Stimulated activated CD4-positive, alpha-beta T cell treated with anti-CD3 and anti-CD28 coated beads, Interleukin-15, amount 100 ng/mL, for 48 hours (primary cell): ENCODE measurements around the gene ZMAT5.
"Not testable (repeated sequence)": the region's sequence is repeated elsewhere in the genome, so short reads cannot be mapped to it uniquely, and the experiment has no call there.

ENCODE experiments used
- DNase-seq, 2 donors: peaks; one replicate each; pipeline ENCODE4 v3.0.0-alpha.2; 2020; ENCODE audit warnings: low read depth in 2 of 2

ZMAT5 gene

DNA sequence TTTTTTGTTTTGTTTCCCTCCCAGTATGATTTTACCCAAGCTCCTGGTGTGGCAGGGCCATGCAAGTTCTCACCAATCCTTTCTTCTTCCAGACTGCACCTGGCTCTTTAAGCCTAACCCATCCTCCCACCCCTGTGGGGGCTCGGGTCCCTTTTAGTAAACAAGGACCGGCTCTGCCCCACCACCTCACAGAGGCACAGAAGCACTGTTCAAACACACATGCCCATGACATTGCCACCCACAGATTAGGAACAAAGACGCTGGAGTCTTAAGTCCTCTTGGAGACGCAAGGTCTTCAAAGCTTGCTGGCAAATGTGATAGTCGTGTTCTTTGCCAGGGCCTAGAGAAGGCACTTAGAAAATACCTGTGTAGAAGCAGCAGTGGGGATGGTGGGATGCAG lies 19.2 kb upstream of the ZMAT5 start:
- no peak for DNase-seq

DNA sequence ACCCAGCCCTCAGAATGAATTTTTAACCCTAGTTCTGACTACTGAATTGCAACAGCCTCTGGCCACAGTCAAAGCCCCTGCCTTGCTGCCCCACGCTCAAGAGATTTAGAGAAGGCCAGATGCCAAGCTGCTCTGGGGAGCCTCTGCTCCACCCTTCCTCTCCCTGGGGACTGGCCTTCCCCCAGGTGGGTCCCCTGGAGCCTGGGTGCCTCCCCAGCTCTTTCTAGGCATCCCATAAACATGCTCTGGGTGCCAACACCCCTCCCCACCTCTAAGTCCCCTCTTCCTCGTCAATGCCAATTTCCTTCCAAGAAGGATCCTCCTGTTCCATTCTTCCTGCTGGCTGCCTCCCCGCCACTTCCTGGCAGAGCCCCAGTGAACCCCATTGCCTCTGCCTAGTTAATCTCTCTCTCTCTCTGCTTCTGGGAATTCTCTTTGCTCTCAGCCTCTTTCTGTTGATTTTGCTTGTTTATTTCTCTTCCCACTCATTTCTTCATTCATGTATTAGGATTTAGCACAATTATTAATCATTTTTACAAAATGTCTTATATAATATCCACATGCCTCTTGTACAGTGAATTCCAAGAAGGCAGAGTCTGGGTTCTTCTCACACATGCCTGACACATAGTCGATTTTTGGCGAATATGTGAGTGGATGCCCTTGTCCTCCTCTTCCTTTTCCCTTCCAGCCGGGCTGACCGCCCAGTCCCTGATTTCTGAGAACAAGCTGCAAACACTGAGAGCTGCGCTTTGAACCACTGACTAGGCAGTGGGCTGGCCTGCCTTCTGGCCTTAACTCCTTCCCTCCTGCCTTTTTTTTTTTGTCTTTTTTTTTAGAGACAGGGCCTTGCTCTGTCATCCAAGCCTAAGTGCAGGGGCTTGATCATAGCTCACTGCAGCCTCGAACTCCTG lies 17.9 kb upstream of the ZMAT5 start:
- DNase-seq: no peak

DNA sequence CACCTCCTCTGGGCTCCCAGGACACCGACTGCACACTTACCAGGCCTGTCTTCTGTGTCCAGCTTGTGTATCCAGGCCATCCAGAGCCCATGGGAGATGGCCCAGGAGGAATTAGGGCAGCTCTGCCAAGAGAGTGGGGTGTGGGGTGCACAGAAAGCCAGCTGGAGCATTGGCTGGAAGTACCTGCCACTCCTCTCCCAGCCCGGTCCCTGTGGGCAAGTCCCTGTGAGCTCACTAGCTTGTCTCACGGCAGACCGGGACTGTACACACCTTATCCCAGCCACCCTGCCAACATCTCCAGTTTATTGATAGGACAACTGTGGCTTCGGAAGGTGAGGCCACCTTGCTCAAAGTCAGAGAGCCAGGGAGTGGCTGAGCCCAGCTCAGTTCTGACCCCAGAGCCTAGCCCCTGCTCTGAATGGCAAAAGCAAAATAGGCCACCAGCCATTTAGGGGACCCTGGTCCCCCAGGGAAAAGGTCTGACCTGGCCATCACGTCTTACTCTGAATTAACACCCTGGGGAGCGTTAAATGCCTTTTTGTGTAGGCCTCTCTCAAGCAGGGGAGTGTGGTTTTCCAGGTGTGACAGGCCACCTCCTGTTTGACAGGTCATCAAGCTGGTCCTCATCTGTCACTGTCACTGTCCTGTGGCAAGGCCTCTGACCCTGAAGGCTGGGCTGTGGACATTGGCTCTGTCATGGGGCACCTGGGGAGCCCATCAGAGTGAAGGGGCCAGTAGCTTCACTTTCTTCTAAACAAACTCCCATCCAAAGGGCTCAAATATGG lies 15.4 kb upstream of the ZMAT5 start:
- DNase-seq: no peak

DNA sequence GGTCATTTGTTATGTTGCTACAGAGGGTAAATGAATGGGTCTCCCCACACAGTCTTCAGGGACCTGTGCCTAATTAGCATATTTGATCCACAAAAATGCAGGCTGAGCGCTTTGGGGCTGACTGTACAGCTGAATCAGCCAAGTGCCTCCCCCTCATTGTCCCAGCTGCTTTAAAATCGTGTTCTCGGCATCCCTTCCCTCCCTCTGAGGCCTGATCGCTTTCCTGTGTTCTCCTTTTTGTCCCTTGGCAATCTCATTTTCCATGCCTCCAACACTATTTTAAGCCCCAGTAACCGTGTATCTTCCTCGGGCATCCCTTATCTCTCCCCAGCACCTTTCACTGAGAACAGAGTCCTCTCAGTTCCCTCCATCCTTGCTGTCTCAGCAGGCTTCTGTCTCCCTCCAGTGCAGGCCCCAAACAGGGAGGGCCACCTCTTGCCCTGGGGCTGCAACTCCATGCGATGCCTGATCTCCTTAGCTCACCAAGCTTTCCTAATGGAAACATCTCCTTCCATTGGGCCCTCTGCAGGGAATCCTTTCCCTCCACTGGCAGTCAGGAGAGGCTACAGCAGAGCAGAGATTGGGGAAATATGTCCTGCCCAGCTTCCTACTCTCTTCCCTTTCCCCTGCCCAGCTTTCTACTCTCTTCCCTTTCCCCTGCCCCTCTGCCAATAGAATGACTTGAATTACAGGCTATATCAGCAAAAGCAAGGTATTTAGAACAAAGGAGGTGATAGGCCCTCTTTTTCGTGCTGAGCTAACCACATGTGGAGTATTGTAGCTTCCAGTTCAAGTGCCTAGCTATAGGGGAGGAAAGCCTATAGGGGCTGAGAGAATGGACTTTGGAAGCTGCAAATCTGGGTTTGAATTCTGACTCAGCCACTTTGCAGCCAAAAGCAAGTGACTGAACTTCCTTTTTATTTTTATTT lies 14.2 kb upstream of the ZMAT5 start:
- DNase-seq: no peak

DNA sequence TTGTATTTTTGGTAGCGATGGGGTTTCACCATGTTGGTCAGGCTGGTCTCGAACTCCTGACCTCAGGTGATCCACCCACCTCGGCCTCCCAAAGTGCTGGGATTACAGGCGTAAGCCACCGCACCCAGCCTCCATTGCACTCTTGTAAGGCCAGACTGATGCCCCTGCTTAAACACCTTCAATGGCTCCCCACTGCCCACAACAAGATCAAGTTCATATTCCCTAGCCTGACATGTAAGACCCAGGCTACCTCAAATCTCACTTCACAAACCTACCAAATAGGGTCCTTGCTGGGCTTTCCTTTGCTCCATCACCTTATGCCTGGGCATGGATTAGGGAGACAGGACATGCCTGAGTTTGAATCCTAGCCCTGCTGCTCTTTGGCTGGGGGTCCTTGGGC lies 13.4 kb upstream of the ZMAT5 start:
- no peak for DNase-seq

DNA sequence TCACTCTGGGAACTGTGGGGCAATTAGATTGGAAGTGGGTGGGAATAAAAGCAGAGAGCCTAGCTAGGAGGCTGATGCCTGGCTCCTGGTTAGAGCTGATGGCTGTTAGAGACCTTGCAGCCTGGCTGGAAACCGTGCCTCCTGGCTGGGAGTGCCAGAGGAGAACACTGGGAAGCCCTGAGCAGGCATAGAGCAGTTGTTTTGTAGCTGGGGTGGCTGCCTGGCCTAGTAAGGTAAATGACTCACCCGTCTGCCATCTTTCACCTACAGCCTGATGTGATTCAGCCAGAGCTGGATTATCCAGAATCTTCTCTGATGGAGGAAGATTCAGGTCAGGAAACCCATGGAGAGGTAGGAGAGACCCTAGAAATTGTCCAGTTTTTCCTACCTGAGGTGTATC lies 6.4 kb upstream of the ZMAT5 start:
- DNase-seq: no peak

DNA sequence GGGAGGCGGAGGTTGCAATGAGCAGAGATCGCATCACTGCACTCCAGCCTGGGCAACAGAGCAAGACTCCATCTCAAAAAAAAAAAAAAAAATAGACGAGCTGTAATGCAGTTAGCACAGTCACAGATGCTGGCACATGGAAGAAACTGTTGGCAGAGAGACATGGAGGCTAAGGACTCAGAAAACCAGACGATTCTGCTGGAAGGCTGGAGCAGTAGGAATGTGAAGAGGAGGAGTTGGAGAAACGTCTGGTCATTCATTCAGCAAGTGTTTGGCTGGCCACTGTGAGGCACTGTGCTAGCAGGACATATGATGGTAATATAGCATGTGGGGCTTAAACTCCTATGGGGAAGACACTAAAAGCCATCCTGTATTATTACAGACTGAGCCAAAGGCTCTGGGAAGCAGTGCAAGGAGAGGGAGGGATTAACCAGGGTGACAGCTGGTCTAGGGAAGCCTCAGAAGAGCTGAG lies 5.4 kb upstream of the ZMAT5 start:
- DNase-seq: no peak

DNA sequence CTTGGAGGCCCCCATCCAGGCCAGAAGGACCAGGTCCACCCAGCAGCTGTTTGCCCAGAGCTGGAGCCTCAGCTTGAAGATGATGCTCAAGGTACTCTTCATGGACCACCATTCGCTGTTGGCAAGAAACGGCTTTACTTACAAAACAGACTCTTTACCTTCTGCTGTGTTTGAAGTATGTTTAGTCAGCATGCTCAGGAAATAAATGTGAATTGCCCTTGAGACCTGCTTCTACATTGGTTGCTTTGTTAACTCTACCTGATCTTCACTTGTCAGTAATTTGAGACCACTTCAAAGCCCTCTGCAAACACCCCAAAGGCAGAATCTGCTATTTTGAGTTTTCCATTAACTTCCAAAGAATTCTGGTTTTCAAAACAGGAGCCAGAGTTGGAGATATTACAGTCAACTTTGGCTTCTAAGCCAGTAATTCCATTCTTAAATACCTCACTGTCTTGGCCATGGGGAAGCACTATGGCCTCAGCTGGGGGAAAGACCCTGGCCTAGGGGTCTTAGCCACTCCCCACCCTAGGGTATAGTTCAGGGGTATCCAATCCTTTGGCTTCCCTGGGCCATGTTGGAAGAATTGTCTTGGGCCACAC lies 3.0 kb upstream of the ZMAT5 start:
- DNase-seq: no peak

DNA sequence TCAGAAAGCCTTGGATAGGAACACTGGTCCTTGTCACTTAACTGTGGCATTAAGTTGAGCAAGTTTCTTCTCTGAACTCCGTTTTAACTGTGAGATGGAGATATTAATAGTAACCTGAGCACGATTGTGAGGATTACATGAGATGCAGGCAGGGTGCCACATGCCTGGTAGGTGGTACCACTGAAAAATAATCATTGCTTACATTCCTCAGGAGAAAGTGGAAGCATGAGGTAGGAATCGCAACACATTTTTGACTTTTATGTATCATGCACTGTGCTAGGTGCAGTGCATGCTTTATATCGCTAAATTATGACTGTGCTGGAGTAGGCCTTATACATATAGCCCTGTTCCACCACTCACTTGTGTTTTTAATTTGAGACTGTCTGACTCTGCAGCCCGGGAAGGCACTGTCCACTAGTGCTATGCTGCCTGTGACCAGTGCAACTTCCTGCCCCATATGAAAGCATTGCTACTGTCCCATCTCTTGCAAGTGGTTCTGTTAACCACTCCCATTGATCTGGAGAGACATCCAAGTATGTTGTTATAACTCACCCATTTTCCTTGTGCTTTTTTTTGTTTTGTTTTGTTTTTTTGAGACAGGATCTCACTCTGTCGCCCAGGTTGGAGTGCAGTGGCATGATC lies 1.4 kb upstream of the ZMAT5 start:
- DNase-seq: no peak

DNA sequence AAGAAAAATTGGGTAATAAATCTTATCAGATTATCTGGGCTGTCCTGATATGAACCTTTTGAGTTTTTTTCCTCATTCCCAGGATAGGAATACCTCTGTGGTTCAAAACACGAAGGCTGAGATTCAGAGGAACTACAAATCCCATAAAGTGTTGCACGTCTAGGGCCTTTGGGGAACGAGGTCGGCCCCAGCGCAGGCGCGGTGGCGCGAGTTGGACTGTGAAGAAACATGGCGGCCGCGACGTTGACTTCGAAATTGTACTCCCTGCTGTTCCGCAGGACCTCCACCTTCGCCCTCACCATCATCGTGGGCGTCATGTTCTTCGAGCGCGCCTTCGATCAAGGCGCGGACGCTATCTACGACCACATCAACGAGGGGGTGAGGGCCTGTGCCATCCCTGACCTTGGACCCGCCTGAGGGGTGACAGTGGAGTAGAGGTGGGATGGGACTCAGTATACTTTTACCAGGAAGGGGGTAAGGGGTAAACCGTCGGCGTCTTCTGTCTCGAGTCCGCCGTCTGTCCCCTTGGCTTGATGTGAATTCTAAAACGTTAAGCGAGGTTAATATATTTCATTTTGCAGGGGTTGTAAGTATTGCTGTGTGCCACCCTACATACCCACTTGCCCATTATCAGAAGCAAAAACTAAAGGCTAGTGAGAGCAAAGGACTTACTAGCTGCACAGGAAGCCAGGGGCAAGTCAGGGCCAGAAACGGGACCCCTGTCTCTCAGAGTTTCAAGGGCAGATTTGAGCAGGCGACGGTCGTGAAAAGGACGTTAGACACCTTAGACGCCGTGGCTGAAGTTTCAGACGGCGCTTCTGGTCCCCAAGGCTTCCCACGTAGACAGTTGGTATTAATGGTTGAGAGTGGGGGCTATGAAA lies 604 bp upstream of the ZMAT5 start, which contains the start of gene UQCR10:
Gene UQCR10, plus strand, starts transcription at position 199 of the 881 bp plus-strand sequence. Its CDS starts 30 bp downstream, at position 229.
- peak; percentile 88 for DNase-seq

DNA sequence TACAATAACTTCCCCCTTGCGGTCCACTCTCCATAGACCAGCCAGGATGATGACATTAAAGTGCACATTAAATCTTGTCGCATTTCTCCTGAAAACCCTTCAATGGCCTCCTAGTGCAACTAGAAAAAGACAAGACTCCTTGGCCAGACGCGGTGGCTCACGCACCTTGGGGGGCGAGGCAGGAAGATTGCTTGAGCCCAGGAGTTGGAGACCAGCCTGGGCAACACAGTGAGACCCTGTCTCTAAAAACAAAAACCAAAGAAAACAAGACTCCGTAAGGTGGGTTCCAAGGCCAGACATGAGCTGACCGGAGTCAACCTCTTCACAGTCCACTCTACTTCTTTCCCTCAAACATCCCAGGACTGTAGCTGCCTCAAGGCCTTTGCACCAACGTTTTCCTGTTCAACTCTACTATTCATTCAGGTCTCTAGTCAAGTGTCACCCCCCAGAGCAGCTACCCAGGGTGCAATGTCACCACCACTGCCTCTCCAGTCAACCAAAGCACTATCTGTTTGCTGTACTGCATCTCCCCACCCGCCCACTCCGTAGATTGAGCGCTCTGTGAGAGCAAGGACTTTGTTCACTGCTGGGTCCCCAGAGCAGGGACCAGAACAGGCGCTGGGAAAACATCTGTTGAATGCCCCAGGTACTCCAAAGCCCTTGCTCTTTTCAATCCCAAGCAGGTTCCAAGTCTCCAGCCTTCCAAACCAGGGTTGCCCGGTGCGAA lies 739 bp downstream of the ZMAT5 start:
- peak in 1 of 2 donors; percentile 13 for DNase-seq

DNA sequence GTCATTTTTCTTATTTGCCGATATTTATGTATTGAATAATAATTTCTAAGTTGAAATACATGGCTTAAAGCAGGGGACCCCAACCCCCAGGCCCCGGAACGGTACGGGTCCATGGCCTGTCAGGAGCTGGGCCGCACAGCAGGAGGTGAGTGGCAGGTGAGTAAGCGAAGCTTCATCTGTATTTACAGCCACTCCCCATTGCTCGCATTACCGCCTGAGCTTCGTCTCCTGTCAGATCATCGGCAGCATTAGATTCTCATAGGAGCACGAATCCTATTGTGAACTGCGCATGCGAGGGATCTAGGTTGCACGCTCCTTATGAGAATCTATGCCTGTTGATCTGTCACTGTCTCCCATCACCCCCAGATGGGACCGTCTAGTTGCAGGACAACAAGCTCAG lies 4.5 kb downstream of the ZMAT5 start:
- DNase-seq: no peak

DNA sequence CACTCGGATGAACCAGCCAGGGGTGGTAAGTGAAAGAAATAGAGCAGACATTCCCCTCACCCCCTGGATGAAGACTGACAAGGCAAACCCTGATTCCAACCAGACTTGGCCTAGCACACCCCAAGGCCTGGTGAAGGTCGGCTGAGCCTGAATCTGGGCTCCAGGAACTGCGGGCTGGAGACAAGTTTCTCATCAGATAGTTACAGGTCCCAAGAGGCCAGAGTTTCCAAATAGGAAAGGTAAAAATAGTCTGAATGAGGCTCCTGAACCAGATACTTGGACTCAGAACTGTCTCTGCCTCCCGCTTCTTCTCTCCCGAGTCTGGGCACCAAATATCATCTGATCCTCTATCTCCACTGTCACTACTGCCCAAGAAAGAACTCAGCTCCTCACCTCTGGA lies 7.8 kb downstream of the ZMAT5 start:
- no peak for DNase-seq

DNA sequence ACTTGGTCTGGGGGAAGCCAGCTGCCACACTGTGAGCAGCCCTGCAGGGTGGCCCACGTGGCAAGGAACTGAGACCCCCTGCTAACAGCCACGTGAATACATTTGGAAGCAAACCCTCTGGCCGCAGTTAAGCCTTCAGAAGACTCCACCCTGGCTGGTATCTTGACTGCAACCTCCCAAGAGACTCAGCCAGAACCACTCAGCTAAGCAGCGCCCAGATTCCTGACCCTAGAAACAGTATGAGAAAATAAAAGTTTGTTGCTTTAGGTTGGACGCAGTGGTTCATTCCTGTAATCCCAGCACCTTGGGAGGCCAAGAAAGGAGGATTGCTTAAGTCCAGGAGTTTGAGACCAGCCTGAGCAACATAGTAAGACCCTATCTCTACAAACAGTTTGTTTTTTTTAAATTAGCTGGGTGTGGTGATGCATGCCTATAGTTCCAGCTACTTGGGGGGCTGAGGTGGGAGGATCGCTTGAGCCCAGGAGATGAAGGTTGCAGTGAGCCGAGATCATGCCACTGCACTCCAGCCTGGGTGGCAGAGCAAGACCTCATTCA lies 8.7 kb downstream of the ZMAT5 start:
- no peak for DNase-seq

DNA sequence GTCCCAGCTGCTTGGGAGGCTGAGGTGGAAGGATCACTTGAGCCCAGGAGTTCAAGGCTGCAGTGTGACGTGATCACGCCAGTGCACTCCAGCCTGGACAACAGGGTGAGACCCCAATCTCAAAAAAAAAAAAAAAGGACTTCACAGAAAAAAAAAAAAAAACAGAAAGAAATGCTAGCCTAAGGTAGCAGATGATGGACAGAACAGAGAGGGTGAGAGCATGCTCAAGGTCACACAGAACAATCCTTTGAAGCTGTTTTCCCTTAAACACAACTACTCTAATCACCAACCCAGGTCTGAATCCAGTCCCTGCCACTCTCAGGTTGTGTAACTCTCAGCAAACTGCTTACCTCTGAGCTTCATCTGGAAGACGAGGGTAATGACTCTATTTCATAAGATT lies 9.7 kb downstream of the ZMAT5 start:
- DNase-seq: no peak

DNA sequence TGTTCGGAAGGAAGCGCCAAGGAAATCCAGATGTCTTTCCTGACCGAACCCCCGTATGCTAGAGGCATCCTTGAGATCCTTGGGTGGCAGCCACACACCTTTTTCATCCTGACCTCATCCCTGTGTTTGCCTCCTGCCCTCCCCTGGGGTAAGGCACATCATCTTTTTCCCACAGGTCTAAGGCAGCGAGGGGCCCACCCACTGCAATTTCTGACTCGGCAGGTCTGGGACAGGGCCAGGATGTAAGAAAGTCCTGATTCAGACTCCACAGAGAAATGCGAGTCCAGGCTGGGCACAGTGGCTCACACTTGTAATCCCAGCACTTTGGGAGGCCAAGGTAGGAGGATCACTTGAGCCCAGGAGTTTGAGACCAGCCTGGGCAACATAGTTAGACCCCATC lies 10.5 kb downstream of the ZMAT5 start:
- no peak for DNase-seq

DNA sequence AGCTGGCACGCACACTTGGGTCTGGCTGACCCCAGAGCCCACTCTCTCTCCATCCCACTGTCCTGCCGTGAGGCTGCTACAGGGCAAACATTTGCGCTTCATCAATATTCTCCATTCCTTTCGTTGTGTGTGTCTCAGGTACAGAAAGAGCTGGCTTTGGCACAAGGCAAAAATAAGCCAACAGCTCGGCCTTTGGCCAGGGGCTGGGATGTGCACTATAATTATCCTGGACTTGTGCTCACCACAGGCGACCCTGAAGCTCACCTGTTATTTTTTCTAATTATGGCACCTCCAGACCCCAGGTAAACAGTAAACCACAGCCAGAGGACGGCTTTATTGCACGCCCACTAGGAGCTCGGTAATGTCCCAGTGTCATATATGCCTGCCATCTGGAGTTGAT lies 10.9 kb downstream of the ZMAT5 start:
- no peak for DNase-seq

DNA sequence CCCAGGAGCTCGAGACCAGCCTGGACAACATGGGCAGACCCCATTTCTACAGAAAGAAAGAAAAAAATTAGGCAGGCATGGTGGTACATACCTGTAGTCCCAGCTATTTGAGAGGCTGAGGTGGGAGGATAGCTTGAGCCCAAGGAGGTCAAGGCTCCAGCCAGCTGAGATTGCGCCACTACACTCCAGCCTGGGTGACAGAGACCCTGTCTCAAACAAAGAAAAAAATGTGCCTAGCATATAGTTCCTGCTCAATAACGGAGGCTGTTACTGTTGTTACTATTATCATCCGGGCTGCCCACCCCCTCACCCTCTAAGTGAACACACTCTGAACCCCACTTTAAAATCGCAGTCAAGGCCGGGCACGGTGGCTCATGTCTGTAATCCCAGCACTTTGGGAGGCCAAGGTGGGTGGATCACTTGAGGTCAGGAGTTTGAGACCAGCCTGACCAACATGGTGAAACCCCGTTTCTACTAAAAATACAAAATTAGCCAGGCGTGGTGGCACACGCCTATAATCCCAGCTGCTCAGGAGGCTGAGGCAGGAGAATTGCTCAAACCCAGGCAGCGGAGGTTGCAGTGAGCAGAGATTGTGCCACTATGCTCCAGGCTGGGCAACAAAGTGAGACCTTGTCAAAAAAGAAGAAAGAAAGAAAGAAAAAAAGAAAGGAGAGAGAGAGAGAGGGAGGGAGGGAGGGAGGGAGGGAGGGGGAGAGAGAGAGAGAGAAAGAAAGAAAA lies 12.0 kb downstream of the ZMAT5 start:
- DNase-seq: not testable (repeated sequence)
